Measurements from ENCODE around the gene GGA2.

DNA sequence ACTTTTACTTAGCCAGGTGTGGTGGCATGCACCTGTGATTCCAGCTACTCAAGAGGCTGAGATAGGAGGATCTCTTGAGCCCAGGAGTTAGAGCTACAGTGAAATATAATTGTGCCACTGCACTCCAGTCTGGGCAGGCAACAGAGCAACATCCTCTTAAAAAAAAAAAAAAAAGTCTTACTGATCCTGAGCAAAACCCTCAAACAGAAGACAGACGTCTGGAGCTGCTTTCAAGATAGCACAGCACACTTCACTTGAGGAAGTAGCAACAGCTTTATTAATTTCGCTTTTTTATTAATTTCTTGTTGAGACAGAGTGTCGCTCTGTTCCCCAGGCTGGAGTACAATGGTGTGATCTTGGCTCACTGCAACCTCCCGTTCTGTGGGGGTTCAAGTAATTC, 10.2 kb upstream of the GGA2 start:
- TF ChIP-seq, protein P1, sequence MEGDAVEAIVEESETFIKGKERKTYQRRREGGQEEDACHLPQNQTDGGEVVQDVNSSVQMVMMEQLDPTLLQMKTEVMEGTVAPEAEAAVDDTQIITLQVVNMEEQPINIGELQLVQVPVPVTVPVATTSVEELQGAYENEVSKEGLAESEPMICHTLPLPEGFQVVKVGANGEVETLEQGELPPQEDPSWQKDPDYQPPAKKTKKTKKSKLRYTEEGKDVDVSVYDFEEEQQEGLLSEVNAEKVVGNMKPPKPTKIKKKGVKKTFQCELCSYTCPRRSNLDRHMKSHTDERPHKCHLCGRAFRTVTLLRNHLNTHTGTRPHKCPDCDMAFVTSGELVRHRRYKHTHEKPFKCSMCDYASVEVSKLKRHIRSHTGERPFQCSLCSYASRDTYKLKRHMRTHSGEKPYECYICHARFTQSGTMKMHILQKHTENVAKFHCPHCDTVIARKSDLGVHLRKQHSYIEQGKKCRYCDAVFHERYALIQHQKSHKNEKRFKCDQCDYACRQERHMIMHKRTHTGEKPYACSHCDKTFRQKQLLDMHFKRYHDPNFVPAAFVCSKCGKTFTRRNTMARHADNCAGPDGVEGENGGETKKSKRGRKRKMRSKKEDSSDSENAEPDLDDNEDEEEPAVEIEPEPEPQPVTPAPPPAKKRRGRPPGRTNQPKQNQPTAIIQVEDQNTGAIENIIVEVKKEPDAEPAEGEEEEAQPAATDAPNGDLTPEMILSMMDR (IDR thresholded peaks at IDR 0.05) = no peak
- no peak for TF ChIP-seq EZH2 (IDR thresholded peaks at IDR 0.05)
